HepG2 (cell line): ENCODE results near the gene BCAT1. TPM values are rescaled to one million over a fixed set of nuclear protein-coding genes. Genes with fewer than 3 reads are reported as not detected.

Source experiments
- ATF1 ChIP-seq: IDR thresholded peaks from 2 replicates; pipeline ENCODE4 v1.6.1; 2016; ENCODE audit warnings: mild to moderate bottlenecking, control low read depth
- CHCHD3 ChIP-seq: sonication (generic); formaldehyde crosslinking; IDR thresholded peaks from 2 replicates; pipeline ENCODE4 v1.8.0; 2022; ENCODE audit warnings: mild to moderate bottlenecking, missing genetic modification reagents, moderate library complexity
- ESRRA ChIP-seq: sonication (generic); formaldehyde crosslinking; IDR thresholded peaks from 2 replicates; pipeline ENCODE4 v1.5.1; 2020; ENCODE audit warnings: mild to moderate bottlenecking, low read depth, missing genetic modification reagents
- HNF4G ChIP-seq, 2 experiments: sonication (generic) in 1 of 2; formaldehyde crosslinking in 1 of 2; IDR thresholded peaks; 2 replicates each; pipeline versions ENCODE4 v1.4.0 to v1.6.1; 2011 to 2020; ENCODE audit warnings: borderline replicate concordance in 2 of 2, low read depth in 2 of 2, mild to moderate bottlenecking in 2 of 2, low read length in 1 of 2, missing genetic modification reagents in 1 of 2, moderate library complexity in 1 of 2
- HNRNPK ChIP-seq: fragments of 200-400 bp; formaldehyde crosslinking; IDR thresholded peaks from 2 replicates; pipeline ENCODE4 v1.6.1; 2018; ENCODE audit warnings: low read length, low read depth, moderate library complexity, mild to moderate bottlenecking; ENCODE audit not compliant: poor library complexity, severe bottlenecking
- MAFG ChIP-seq: sonication (generic); formaldehyde crosslinking; IDR thresholded peaks from 2 replicates; pipeline ENCODE4 v1.5.1; 2020; ENCODE audit warnings: mild to moderate bottlenecking, missing genetic modification reagents
- PITX1 ChIP-seq: sonication (generic); formaldehyde crosslinking; IDR thresholded peaks from 2 replicates; pipeline ENCODE4 v1.5.1; 2020; ENCODE audit warnings: mild to moderate bottlenecking, missing genetic modification reagents
- PRMT3 ChIP-seq: sonication (generic); formaldehyde crosslinking; IDR thresholded peaks from 2 replicates; pipeline ENCODE4 v1.8.1; 2022; ENCODE audit warnings: low read depth, mild to moderate bottlenecking, moderate library complexity, missing genetic modification reagents, borderline replicate concordance
- REPIN1 ChIP-seq: sonication (generic); formaldehyde crosslinking; IDR thresholded peaks from 2 replicates; pipeline ENCODE4 v1.8.0; 2022; ENCODE audit warnings: missing genetic modification reagents, low read depth, mild to moderate bottlenecking, borderline replicate concordance
- ZMYM2 ChIP-seq: sonication (generic); formaldehyde crosslinking; IDR thresholded peaks from 2 replicates; pipeline ENCODE4 v1.8.0; 2022; ENCODE audit warnings: mild to moderate bottlenecking, missing genetic modification reagents
- ZNF138 ChIP-seq: sonication (generic); formaldehyde crosslinking; IDR thresholded peaks from 2 replicates; pipeline ENCODE4 v1.5.0; 2020; ENCODE audit warnings: mild to moderate bottlenecking, low read depth, missing genetic modification reagents
- ZNF225 ChIP-seq: sonication (generic); formaldehyde crosslinking; IDR thresholded peaks from 2 replicates; pipeline ENCODE4 v1.4.0; 2020; ENCODE audit warnings: mild to moderate bottlenecking, missing genetic modification reagents
- ZNF292 ChIP-seq: sonication (generic); formaldehyde crosslinking; IDR thresholded peaks from 2 replicates; pipeline ENCODE4 v1.8.1; 2022; ENCODE audit warnings: mild to moderate bottlenecking, low read depth, missing genetic modification reagents, borderline replicate concordance
- ZNF543 ChIP-seq: sonication (generic); formaldehyde crosslinking; IDR thresholded peaks from 2 replicates; pipeline ENCODE4 v1.4.0; 2020; ENCODE audit warnings: mild to moderate bottlenecking, missing genetic modification reagents
- ZNF558 ChIP-seq: sonication (generic); formaldehyde crosslinking; IDR thresholded peaks from 2 replicates; pipeline ENCODE4 v1.9.0; 2022; ENCODE audit warnings: mild to moderate bottlenecking, missing genetic modification reagents, borderline replicate concordance
- ZNF569 ChIP-seq: sonication (generic); formaldehyde crosslinking; IDR thresholded peaks from 2 replicates; pipeline ENCODE4 v1.5.0; 2020; ENCODE audit warnings: mild to moderate bottlenecking, missing genetic modification reagents, moderate library complexity, borderline replicate concordance
- ZNF703 ChIP-seq: sonication (generic); formaldehyde crosslinking; IDR thresholded peaks from 2 replicates; pipeline ENCODE4 v1.5.1; 2020; ENCODE audit warnings: missing genetic modification reagents, mild to moderate bottlenecking, moderate library complexity, borderline replicate concordance
- ZNF773 ChIP-seq: sonication (generic); formaldehyde crosslinking; IDR thresholded peaks from 2 replicates; pipeline ENCODE4 v1.4.0; 2020; ENCODE audit warnings: missing genetic modification reagents, borderline replicate concordance
- ZNF83 ChIP-seq: sonication (generic); formaldehyde crosslinking; IDR thresholded peaks from 2 replicates; pipeline ENCODE4 v1.4.0; 2020; ENCODE audit warnings: missing genetic modification reagents, mild to moderate bottlenecking, borderline replicate concordance
- ZNF841 ChIP-seq: sonication (generic); formaldehyde crosslinking; IDR thresholded peaks from 2 replicates; pipeline ENCODE4 v1.8.1; 2023; ENCODE audit warnings: missing genetic modification reagents, borderline replicate concordance
- ZNF891 ChIP-seq: sonication (generic); formaldehyde crosslinking; IDR thresholded peaks from 2 replicates; pipeline ENCODE4 v1.5.0; 2020; ENCODE audit warnings: mild to moderate bottlenecking, missing genetic modification reagents
- polyA plus RNA-seq, 8 experiments: library from polyadenylated mRNA; depleted of rRNA in 3 of 8; stranded (reverse) in 7 of 8; unstranded in 1 of 8; fragments of >200 nt; fragmentation: Illumina TruSeq in 4 of 8; extraction: Trizol in 4 of 8; gene quantifications; 2 replicates each; pipeline versions ENCODE4 v1.2.1 to v1.2.3, GENCODE V29; 2011 to 2016; ENCODE audit warnings: low read depth in 4 of 8, missing spikeins in 1 of 8, mixed read lengths in 1 of 8; ENCODE audit not compliant: insufficient read depth in 1 of 8
- total RNA-seq, 5 experiments: library from RNA; depleted of rRNA; stranded (reverse); fragments of >200 nt; fragmentation: Illumina TruSeq; extraction: Trizol; gene quantifications; 2 replicates each; pipeline ENCODE4 v1.2.3, GENCODE V29; 2016; ENCODE audit warnings: low read depth in 1 of 5
- TF ChIP-seq, protein P1 (sequence below): IDR thresholded peaks from 2 replicates; pipeline ENCODE4 v1.6.1; 2016; ENCODE audit warnings: low read depth, borderline replicate concordance
- TF ChIP-seq, protein P2 (sequence below): sonication (generic); formaldehyde crosslinking; IDR thresholded peaks from 2 replicates; pipeline ENCODE4 v1.5.1; 2020; ENCODE audit warnings: missing genetic modification reagents, mild to moderate bottlenecking, borderline replicate concordance
- TF ChIP-seq, protein P3 (sequence below): IDR thresholded peaks from 2 replicates; pipeline ENCODE4 v1.6.1; 2018; ENCODE audit warnings: missing genetic modification reagents

The BCAT1 gene
- total and polyA plus RNA-seq, 2 of the 13 experiments (the other 11 are each of a cell fraction or from before 2014, with no cell fraction given), result 8.0 to 75.5 TPM

DNA sequence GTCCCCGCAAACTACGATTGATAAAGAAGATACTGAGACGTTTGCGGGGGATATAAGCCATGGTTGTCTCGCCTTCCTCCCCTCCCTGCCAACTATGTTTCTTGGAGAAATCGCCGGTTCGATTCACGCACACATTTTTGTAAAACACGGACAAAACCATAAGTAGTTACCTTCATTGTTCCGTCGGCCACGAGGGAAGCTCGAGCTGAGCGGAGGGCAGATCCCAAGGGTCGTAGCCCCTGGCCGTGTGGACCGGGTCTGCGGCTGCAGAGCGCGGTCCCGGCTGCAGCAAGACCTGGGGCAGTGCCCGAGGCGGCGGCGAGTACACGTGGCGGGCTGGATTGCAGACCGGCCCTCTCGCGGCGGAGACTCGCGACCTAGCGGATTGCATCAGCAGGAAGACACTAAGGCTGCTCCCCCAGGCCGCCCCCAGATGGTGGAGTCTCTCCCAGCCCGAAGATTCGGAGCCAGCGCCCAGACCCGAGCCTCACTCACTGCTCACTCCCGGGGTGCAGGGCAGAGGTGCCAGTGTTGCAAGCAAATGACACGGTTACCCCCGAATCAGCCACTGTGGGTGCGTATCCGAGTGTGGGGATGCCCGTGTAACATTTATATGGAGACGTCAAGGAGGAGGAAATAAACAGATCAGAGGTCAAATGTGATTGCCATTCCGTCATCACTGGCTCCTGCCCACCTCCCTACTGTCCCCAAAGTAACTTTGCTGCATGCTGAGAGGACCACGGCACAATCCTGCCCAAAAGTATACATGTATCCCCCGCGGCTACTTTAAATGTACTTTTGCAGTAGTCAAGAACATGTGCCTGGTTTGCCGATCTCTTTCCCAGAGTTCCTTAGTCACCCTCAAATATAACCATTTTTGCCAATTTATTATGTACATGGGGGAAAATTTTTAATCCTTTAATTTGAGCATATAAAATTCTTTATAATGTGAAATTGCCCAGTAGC, at the start of gene BCAT1 (continued):
- TF ChIP-seq ZNF773 (CRISPR knock-in tag) (no peak), ZNF558 (CRISPR knock-in tag) (no peak), CHCHD3 (CRISPR knock-in tag) (0 out of 2 replicates have a peak, but pooled peaks have one; percentile 57), ZNF569 (no peak), ZNF225 (CRISPR knock-in tag) (peak; percentile 71; the same call in 1 of the 2 replicates), PITX1 (0 out of 2 replicates have a peak, but pooled peaks have one; percentile 14), ZNF891 (CRISPR knock-in tag) (peak; percentile 71), ZNF292 (CRISPR knock-in tag) (peak; percentile 79; the same call in 1 of the 2 replicates), HNF4G (IDR thresholded peaks at IDR 0.05; ENCODE audit: borderline replicate concordance, low read depth, low read length) (no peak), HNF4G (CRISPR knock-in tag; IDR thresholded peaks at IDR 0.05; ENCODE audit: borderline replicate concordance, low read depth) (no peak), ATF1 (no peak), ZNF83 (no peak), REPIN1 (CRISPR knock-in tag) (peak; percentile 82), MAFG (CRISPR knock-in tag) (no peak), ZMYM2 (CRISPR knock-in tag) (no peak), HNRNPK (no peak), ZNF543 (CRISPR knock-in tag) (peak; percentile 55; the same call in 1 of the 2 replicates), ZNF841 (0 out of 2 replicates have a peak, but pooled peaks have one; percentile 16), ESRRA (no peak), ZNF138 (peak; percentile 71; the same call in 1 of the 2 replicates), PRMT3 (CRISPR knock-in tag) (no peak), ZNF703 (CRISPR knock-in tag) (0 out of 2 replicates have a peak, but pooled peaks have one; percentile 85)
- TF ChIP-seq, protein P1, sequence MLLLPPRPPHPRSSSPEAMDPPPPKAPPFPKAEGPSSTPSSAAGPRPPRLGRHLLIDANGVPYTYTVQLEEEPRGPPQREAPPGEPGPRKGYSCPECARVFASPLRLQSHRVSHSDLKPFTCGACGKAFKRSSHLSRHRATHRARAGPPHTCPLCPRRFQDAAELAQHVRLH (CRISPR knock-in tag), result peak; percentile 39
- TF ChIP-seq, protein P2, sequence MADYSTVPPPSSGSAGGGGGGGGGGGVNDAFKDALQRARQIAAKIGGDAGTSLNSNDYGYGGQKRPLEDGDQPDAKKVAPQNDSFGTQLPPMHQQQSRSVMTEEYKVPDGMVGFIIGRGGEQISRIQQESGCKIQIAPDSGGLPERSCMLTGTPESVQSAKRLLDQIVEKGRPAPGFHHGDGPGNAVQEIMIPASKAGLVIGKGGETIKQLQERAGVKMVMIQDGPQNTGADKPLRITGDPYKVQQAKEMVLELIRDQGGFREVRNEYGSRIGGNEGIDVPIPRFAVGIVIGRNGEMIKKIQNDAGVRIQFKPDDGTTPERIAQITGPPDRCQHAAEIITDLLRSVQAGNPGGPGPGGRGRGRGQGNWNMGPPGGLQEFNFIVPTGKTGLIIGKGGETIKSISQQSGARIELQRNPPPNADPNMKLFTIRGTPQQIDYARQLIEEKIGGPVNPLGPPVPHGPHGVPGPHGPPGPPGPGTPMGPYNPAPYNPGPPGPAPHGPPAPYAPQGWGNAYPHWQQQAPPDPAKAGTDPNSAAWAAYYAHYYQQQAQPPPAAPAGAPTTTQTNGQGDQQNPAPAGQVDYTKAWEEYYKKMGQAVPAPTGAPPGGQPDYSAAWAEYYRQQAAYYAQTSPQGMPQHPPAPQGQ (CRISPR knock-in tag), result no peak
- TF ChIP-seq, protein P3, sequence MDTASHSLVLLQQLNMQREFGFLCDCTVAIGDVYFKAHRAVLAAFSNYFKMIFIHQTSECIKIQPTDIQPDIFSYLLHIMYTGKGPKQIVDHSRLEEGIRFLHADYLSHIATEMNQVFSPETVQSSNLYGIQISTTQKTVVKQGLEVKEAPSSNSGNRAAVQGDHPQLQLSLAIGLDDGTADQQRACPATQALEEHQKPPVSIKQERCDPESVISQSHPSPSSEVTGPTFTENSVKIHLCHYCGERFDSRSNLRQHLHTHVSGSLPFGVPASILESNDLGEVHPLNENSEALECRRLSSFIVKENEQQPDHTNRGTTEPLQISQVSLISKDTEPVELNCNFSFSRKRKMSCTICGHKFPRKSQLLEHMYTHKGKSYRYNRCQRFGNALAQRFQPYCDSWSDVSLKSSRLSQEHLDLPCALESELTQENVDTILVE (CRISPR knock-in tag), result no peak
